Subcutaneous adipose tissue (tissue), 4 donors: ENCODE data around the gene DNER. TPM values are rescaled to one million over a fixed set of nuclear protein-coding genes. Genes with fewer than 3 reads are reported as not detected.

Experiments
- CTCF ChIP-seq: fragments of 450-650 bp; IDR thresholded peaks from one replicate; pipeline ENCODE4 v1.5.1; 2016; ENCODE audit warnings: low read depth, mild to moderate bottlenecking, control low read depth, antibody characterized with exemption, moderate library complexity
- total RNA-seq, 4 donors: library from RNA; depleted of rRNA; stranded (reverse); fragments of >200 nt; gene quantifications; one replicate each; pipeline ENCODE4 v1.1.0, GENCODE V29; 2016

Gene DNER
- total RNA-seq, 4 donors from 2014 or later, result 0.57 to 6.2 (median 3.4) TPM

- no peak for TF ChIP-seq CTCF
These were observed 295.2 kb downstream of the DNER start for GRCh38 chr2:229419158-229419557.

- no peak for TF ChIP-seq CTCF
These were observed 296.4 kb downstream of the DNER start for GRCh38 chr2:229417916-229418315.

- TF ChIP-seq CTCF, result no peak
These were observed 297.2 kb downstream of the DNER start for GRCh38 chr2:229417176-229417575.

GRCh38 chr2:229416116-229416694, 298.1 kb downstream of the DNER start:
- no peak for TF ChIP-seq CTCF

GRCh38 chr2:229414631-229415030, 299.7 kb downstream of the DNER start:
- no peak for TF ChIP-seq CTCF

GRCh38 chr2:229412686-229413085, 301.7 kb downstream of the DNER start:
- TF ChIP-seq CTCF, result no peak

GRCh38 chr2:229410946-229411345, 303.4 kb downstream of the DNER start:
- no peak for TF ChIP-seq CTCF
